Uterus (tissue), 2 donors: ENCODE measurements around the gene USP20.

Experiments used
- CTCF ChIP-seq, 4 experiments: fragments of 200-600 bp in 2 of 4; fragments of 450-650 bp in 2 of 4; sonication (generic) in 2 of 4; IDR thresholded peaks; one replicate each; pipeline ENCODE4 v1.5.1; 2016 to 2019; ENCODE audit warnings: antibody characterized with exemption in 4 of 4, mild to moderate bottlenecking in 2 of 4, moderate library complexity in 1 of 4
- POLR2A ChIP-seq, 2 donors: fragments of 450-650 bp; IDR thresholded peaks; one replicate each; pipeline ENCODE4 v1.6.1; 2016; ENCODE audit warnings: antibody characterized with exemption in 2 of 2, mild to moderate bottlenecking in 1 of 2, moderate library complexity in 1 of 2

GRCh38 chr9:129851821-129852220, 16.6 kb downstream of the USP20 start:
- TF ChIP-seq CTCF (IDR thresholded peaks at IDR 0.05) (no peak), POLR2A (IDR thresholded peaks at IDR 0.05) (no peak)
